ENCODE measurements around the gene CCDC198. TPM values are rescaled to one million over a fixed set of nuclear protein-coding genes. Genes with fewer than 3 reads are reported as not detected.

The CCDC198 gene
- total and polyA plus RNA-seq, 2 donors (not counting 1 experiment from before 2014, with no cell fraction given) = not detected

DNA sequence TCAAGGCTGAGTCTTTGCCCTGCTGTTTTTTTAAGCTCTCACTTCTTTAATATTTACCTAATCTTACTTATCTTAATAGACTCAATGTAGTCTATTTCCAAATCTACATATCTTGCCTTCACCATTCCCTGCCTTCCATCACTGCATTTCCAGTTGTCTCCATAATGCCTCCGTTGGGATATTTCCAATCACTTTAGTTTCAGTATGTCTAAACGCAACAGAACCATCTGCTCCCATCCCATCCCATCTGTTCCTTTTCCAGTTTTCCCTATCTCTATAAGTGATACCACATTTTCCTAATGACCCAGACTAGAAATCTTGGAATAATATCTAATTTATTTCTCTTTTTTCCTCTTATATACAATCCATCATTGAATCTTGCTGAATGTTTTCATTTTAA is 15.1 kb upstream of the CCDC198 start:
- Histone ChIP-seq H2AFZ (ENCODE audit: insufficient read depth, low read depth, low read length, poor library complexity, severe bottlenecking) (no peak overlapping the region), H3K4me2 (replicated peaks; ENCODE audit: low read depth, low read length, poor library complexity, severe bottlenecking) (no peak overlapping the region), H3K4me3 (ENCODE audit: control extremely low read depth in 1 of 5, extremely low read depth in 1 of 5, insufficient read depth in 1 of 5, low read depth in 2 of 5, low read length in 4 of 5) (no peak overlapping the region), H3K4me1 (ENCODE audit: control insufficient read depth in 2 of 2, insufficient read depth in 2 of 2, low read length in 2 of 2) (no peaks in the 10 kb centered on the region), H3K27ac (ENCODE audit: low read length in 2 of 2) (no peak overlapping the region), H3K9me3 (ENCODE audit: control extremely low read depth in 1 of 3, control insufficient read depth in 2 of 3, insufficient read depth in 1 of 3, low read length in 2 of 3) (peaks cover 0 to 1% (median 0%) of the 10 kb centered on the region in 3 donors), H4K20me1 (ENCODE audit: control insufficient read depth, insufficient read depth, low read length, poor library complexity, severe bottlenecking) (no peaks in the 10 kb centered on the region), H3K27me3 (replicated peaks in 1 of 4; ENCODE audit: control extremely low read depth in 1 of 4, control insufficient read depth in 3 of 4, insufficient read depth in 4 of 4, low read length in 3 of 4) (no peaks in the 10 kb centered on the region), H3K9ac (ENCODE audit: low read length) (no peak overlapping the region), H3K79me2 (ENCODE audit: control insufficient read depth, insufficient read depth, low read length) (no peaks in the 10 kb centered on the region), H3K36me3 (replicated peaks in 1 of 2; ENCODE audit: control extremely low read depth in 1 of 2, control insufficient read depth in 1 of 2, extremely low read depth in 1 of 2, insufficient read depth in 2 of 2, low read length in 1 of 2) (no peaks in the 10 kb centered on the region)
- ChIA-PET POLR2A (no interaction called here), CTCF (no interaction called here)
- 82% methylated on average over 2 of the region's 2 CpGs for WGBS (ENCODE audit: insufficient coverage)
- no peak for TF ChIP-seq EZH2 (IDR thresholded peaks at IDR 0.05; ENCODE audit: borderline replicate concordance, insufficient read depth, low read depth, low read length, poor library complexity, severe bottlenecking)
- TF ChIP-seq, protein P1, sequence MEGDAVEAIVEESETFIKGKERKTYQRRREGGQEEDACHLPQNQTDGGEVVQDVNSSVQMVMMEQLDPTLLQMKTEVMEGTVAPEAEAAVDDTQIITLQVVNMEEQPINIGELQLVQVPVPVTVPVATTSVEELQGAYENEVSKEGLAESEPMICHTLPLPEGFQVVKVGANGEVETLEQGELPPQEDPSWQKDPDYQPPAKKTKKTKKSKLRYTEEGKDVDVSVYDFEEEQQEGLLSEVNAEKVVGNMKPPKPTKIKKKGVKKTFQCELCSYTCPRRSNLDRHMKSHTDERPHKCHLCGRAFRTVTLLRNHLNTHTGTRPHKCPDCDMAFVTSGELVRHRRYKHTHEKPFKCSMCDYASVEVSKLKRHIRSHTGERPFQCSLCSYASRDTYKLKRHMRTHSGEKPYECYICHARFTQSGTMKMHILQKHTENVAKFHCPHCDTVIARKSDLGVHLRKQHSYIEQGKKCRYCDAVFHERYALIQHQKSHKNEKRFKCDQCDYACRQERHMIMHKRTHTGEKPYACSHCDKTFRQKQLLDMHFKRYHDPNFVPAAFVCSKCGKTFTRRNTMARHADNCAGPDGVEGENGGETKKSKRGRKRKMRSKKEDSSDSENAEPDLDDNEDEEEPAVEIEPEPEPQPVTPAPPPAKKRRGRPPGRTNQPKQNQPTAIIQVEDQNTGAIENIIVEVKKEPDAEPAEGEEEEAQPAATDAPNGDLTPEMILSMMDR (IDR thresholded peaks at IDR 0.05) = no peak
- Mint-ChIP-seq H3K4me1 (no peaks in the 10 kb centered on the region), H3K4me3 (no peak overlapping the region), H3K27ac (no peak overlapping the region), H3K9me3 (ENCODE audit: insufficient read depth) (no peaks in the 10 kb centered on the region), H3K27me3 (peaks cover 13% of the 10 kb centered on the region)
- ATAC-seq (ENCODE audit: low read depth) (no peak), DNase-seq (no peak)
- intact Hi-C loops (cut with micrococcal nuclease) = no loop called here

DNA sequence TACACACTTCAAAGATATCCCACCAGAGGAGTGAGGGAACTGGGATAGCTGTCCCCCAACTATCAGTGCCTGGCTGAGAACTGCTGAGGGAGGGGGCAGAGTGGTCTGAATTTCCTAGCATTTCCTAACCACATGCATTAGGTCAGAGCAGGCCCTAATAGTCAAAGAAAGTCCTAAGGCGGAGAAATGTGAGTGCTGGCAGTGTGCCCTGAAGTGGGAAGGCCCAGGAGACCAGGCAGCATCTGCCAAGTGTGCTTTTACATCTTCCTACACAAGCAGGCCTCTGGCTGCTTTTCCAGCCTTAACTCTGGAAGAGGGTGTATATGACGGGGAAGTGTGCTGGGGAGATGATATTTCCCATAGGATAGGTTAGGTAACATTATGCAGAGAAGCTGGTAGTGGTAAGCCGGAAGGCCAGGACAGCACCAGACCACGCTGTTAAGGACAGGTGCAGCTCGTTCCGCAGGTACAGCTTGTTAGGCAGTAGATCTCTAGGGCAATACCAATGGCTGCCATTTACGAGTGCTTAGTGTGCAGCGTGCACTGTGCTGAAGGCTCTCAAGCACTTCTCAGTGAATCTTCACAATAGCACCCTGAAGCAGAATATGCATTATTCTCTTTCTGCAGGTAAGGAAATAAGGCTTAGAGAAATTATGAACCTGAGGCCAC is 9.1 kb upstream of the CCDC198 start:
- Mint-ChIP-seq H3K27ac (no peak overlapping the region), H3K27me3 (peaks cover 17% of the 10 kb centered on the region), H3K4me3 (no peak overlapping the region), H3K4me1 (no peaks in the 10 kb centered on the region), H3K9me3 (ENCODE audit: insufficient read depth) (no peaks in the 10 kb centered on the region)
- ATAC-seq (ENCODE audit: low read depth) (no peak), DNase-seq (no peak)
- Histone ChIP-seq H3K4me2 (replicated peaks; ENCODE audit: low read depth, low read length, poor library complexity, severe bottlenecking) (no peak overlapping the region), H3K4me1 (ENCODE audit: control insufficient read depth in 2 of 2, insufficient read depth in 2 of 2, low read length in 2 of 2) (no peaks in the 10 kb centered on the region), H3K79me2 (ENCODE audit: control insufficient read depth, insufficient read depth, low read length) (no peaks in the 10 kb centered on the region), H3K9ac (ENCODE audit: low read length) (no peak overlapping the region), H2AFZ (ENCODE audit: insufficient read depth, low read depth, low read length, poor library complexity, severe bottlenecking) (no peak overlapping the region), H3K9me3 (ENCODE audit: control extremely low read depth in 1 of 3, control insufficient read depth in 2 of 3, insufficient read depth in 1 of 3, low read length in 2 of 3) (no peaks in the 10 kb centered on the region), H3K27me3 (replicated peaks in 1 of 4; ENCODE audit: control extremely low read depth in 1 of 4, control insufficient read depth in 3 of 4, insufficient read depth in 4 of 4, low read length in 3 of 4) (no peaks in the 10 kb centered on the region), H3K36me3 (replicated peaks in 1 of 2; ENCODE audit: control extremely low read depth in 1 of 2, control insufficient read depth in 1 of 2, extremely low read depth in 1 of 2, insufficient read depth in 2 of 2, low read length in 1 of 2) (no peaks in the 10 kb centered on the region), H3K4me3 (ENCODE audit: control extremely low read depth in 1 of 5, extremely low read depth in 1 of 5, insufficient read depth in 1 of 5, low read depth in 2 of 5, low read length in 4 of 5) (no peak overlapping the region), H4K20me1 (ENCODE audit: control insufficient read depth, insufficient read depth, low read length, poor library complexity, severe bottlenecking) (no peaks in the 10 kb centered on the region), H3K27ac (ENCODE audit: low read length in 2 of 2) (no peak overlapping the region)
- intact Hi-C loops (cut with micrococcal nuclease) = no loop called here
- 96% methylated on average over 7 of the region's 8 CpGs for WGBS (ENCODE audit: insufficient coverage)
- ChIA-PET POLR2A (no interaction called here), CTCF (no interaction called here)
- TF ChIP-seq, protein P1 (IDR thresholded peaks at IDR 0.05) = no peak
- no peak for TF ChIP-seq EZH2 (IDR thresholded peaks at IDR 0.05; ENCODE audit: borderline replicate concordance, insufficient read depth, low read depth, low read length, poor library complexity, severe bottlenecking)

Measured in B cell (primary cell).